HG03175 (cell line): ENCODE results near the gene CLPSL2.

ENCODE experiments used
- ATAC-seq: cut with Tn5 transposase; IDR thresholded peaks from one replicate; pipeline ENCODE4 v1.9.1; 2021; ENCODE audit warnings: mild to moderate bottlenecking, moderate library complexity; ENCODE audit not compliant: unreplicated experiment

Gene CLPSL2

DNA sequence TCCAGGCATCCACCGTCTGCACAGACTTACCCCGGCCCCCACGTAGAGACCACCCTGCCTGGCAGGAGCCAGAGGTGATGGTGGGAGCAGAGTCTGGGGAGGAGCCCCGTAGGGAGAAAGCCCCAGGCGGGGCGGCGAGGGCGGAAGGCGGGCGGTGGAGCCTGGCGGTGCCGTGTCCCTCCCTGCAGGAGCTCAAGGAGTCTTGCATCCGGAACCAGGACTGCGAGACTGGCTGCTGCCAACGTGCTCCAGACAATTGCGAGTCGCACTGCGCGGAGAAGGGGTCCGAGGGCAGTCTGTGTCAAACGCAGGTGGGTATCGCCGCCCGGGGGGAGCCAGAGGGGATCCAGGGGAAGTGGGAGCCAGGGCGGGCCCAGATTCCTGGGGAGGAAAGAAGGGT is 10.4 kb downstream of the CLPSL2 start:
- no peak for ATAC-seq

- ATAC-seq, result no peak
These were observed 11.1 kb downstream of the CLPSL2 start for GRCh38 chr6:35787266-35788218.

- ATAC-seq, result no peak
These were observed 12.1 kb downstream of the CLPSL2 start for GRCh38 chr6:35788423-35788982.

DNA sequence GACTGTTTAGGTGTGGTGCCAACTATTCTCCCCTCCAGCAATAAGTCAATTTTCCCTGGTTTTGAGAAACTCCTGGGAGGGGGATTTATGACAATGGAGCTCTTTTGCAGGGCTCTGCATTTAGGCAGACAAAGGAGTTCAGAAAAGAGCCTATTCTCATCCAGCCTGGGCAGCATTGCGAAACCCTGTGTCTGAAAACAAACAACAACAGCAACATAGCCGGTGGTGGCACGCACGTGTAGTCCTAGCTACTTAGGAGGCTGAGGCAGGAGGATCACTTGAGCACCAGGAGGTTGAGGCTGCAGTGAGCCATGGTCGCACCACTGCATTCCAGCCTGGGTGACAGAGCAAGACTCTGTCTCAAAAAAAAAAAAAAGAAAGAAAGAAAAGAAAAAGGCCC is 14.3 kb downstream of the CLPSL2 start:
- ATAC-seq, result no peak

- ATAC-seq, result no peak
These were observed 18.4 kb downstream of the CLPSL2 start for GRCh38 chr6:35794536-35795452.

- ATAC-seq, result no peak
These were observed 19.2 kb downstream of the CLPSL2 start for GRCh38 chr6:35795453-35796071.

DNA sequence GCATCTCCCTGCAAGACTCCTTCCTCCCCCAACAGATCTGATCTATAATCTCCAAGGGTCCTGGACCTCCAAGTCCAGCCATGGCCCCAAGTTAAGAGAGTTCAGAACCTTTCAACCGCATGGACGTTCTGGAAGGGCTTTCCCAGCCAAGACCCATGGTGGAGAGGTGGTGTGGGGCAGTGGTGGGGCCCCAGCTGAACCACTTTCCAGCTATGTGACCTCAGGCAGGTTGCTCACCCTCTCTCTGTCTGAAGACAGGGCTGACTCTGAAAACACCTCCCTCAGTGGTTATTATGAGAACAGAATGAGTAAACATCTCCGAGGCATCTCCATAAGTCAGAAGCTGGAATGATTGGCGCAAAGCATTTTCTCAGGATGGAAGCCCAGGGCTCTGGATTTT is 19.8 kb downstream of the CLPSL2 start:
- no peak for ATAC-seq

DNA sequence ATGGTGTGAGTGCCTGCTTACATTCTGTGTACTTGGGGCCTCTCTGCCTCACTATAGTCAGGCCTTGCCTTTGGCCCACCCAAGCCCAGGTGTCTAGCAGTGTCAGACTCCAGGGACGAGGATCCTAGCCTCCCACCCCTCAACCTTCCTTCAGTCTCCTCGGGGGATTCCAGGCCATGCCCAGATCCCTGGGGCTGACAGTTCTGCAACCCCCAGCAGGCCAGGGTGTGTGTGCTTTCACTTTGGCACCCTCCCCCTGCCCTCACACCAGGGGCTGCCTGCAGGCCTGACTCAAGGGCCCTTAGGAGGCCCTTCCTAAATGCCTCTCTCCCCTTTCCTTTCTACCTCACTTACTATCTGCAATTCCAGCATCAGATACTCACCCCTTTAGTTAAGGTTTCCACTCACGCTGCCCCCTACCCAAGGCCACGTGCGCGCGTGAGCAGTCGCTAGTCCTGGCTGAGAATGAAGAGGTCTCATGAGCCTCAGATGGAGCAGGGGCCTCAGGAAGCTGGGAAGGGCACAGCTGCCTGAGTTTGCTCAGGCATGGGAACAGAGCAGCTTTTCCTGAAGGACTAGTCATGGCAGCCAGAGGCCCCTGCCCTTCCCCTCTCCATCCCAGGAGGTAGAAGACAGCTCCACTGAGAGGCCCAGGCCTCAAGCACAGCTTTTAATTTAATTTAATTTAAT is 21.6 kb downstream of the CLPSL2 start:
- ATAC-seq, result no peak

GRCh38 chr6:35798706-35799105 is 22.3 kb downstream of the CLPSL2 start:
- no peak for ATAC-seq

DNA sequence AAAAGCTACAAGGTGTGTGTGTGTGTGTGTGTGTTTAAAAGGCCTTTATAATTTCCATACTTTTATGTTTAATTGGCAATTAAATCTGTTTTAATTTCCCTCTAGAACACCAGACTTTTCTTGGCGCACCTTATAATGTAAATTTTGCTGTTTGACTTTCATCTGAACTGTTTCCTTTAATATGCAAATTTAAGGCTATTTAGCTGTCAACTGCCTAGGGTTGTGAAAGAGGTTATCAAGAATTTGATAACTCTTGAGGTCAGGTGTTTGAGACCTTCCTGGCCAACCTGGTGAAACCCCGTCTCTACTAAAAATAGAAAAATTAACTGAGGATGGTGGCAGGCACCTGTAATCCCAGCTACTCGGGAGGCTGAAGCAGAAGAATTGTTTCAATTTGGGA is 24.8 kb downstream of the CLPSL2 start:
- ATAC-seq, result no peak

DNA sequence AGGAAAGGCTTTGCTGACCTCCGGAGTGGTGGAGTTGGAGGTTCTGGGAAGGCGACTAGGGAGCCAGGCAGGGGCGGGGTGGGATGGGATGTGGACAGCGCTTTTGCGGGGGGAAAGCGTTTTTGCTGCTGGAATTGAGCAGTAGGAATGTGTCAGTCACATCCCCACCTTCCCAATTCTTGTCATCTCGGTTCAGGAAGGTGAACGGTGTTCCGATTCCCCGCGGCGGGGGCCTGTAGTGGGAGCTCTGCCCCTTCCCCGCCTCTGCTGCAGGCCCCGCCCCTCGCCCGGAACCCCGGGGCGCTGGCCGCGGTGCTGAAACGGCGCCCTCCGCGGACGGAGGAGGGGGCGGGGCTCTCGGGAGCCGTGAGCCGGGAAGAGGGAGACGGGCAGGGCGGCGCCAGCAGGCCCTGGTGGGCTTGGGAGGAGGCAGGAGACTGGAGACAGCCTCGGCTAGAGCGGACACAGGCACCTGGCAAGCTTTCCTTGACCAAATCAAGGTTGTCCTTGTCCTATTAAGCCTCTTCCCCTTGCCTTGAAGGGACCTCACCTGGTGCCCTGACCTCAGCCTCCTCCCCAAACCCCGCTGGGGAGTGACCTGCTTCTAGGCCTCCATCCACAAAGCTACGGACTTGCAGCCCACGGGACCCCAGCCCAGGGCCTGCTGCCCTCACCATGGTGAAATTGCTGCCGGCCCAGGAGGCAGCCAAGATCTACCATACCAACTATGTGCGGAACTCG is 28.8 kb downstream of the CLPSL2 start, which contains the start of gene LHFPL5:
TSS of gene LHFPL5 (plus strand) at position 357 of the 741 bp plus-strand sequence. CDS start at position 676, 319 bp downstream.
- ATAC-seq, result no peak

GRCh38 chr6:35808688-35809087 is 32.3 kb downstream of the CLPSL2 start:
- no peak for ATAC-seq

DNA sequence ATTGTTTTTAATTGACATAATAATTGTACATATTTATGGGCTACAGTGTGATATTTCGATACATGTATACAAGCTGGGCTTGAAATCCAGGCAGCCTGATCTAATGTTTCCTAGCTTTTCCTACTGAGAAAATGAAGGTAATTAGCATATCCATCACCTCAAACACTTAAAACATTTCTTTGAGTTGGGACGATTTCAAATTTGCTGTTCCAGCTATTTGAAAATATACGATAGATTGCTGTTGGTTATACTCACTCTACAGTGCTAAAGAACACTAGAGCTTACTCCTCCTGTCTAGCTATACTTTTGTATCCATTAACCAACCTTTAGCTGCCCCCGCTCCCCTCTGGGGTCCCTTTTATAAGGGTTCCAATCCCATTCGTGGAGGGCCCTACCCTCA is 33.4 kb downstream of the CLPSL2 start:
- no peak for ATAC-seq

- ATAC-seq, result no peak
These were observed 34.7 kb downstream of the CLPSL2 start for GRCh38 chr6:35810971-35811698.

GRCh38 chr6:35811699-35811995 is 35.2 kb downstream of the CLPSL2 start:
- ATAC-seq, result no peak

- ATAC-seq, result no peak
These were observed 41.1 kb downstream of the CLPSL2 start for GRCh38 chr6:35817515-35817914.

DNA sequence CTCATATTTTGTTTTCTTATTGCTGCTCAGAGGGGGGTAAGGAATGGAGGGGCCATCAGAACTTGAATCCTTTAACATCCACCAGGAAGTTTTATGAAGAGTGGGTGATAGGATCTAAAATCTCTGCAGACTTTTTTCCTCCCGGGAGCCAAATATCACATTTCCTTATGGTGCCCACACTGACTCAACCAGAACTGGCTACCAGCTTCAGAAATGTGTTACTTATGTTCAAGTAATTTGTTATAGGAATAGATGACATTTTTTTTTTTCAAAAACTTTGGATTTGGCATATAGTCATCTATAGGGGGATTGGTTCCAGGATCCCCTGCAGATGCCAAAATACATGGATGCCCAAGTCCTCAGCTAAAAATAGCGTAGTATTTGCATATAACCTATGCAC is 47.2 kb downstream of the CLPSL2 start:
- no peak for ATAC-seq

DNA sequence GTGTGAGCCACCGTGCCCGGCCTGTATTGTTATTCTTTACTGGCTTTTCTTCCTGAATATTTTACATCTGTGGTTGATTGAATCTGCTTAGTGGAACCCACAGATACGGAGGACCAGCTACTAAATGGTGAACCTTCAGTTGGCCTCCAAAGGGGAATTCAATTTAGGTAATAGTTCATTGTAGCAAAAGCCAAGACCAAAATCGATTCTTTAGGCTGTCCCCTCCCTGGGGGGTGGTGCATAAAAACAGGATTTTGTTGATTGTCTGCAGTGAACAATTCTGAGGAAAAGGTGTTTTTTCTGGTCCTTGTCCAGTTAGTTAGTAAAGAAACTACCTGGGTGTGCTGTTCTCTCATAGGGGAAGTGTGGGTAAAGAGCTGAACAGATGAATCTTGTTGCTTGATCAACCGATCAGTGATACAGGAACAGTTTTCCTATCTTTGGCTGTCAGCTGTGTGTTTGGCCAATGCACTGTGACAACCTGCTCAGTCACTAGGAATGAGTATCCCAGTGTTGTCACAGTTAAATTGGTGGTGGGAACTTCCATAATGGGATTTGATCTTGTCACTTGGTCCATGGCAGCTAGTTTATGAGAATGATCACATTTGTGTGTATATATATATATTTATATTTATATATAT is 48.3 kb downstream of the CLPSL2 start:
- no peak for ATAC-seq
